GM20000 (cell line): ENCODE measurements around the gene MMP24OS.

Source experiments
- DNase-seq: peaks from one replicate; pipeline ENCODE4 v3.0.0; 2012; ENCODE audit warnings: low spot score
- CTCF ChIP-seq: IDR thresholded peaks from 2 replicates; pipeline ENCODE4 v1.5.1; 2012; ENCODE audit warnings: mild to moderate bottlenecking, control low read depth; ENCODE audit errors: extremely low read depth, missing control alignments

The MMP24OS gene

GRCh38 chr20:35299780-35300179 is 21.9 kb upstream of the MMP24OS start:
- no peak for TF ChIP-seq CTCF
- DNase-seq, result no peak

GRCh38 chr20:35298264-35298663 is 20.3 kb upstream of the MMP24OS start:
- DNase-seq, result no peak
- no peak for TF ChIP-seq CTCF

- TF ChIP-seq CTCF, result no peak
- no peak for DNase-seq
Measured at GRCh38 chr20:35297740-35298139, 19.8 kb upstream of the MMP24OS start.

- DNase-seq, result no peak
- TF ChIP-seq CTCF, result no peak
Measured at GRCh38 chr20:35297155-35297554, 19.2 kb upstream of the MMP24OS start.

- no peak for TF ChIP-seq CTCF
- no peak for DNase-seq
Measured at GRCh38 chr20:35296101-35296554, 18.2 kb upstream of the MMP24OS start.

- DNase-seq, result no peak
- no peak for TF ChIP-seq CTCF
Measured at GRCh38 chr20:35295674-35296073, 17.8 kb upstream of the MMP24OS start.

GRCh38 chr20:35295058-35295457 is 17.1 kb upstream of the MMP24OS start:
- no peak for DNase-seq
- TF ChIP-seq CTCF, result no peak
